SK-N-SH treated with all-trans-retinoic acid at 6 μM for 48 hours (cell line): ENCODE results near the gene EGLN1.
"Not testable (repeated sequence)": the region's sequence is repeated elsewhere in the genome, so short reads cannot be mapped to it uniquely, and the experiment has no call there.

Experiments
- ATAC-seq: fragments of 200-7000 bp; cut with Tn5 transposase; 3 replicates; pipeline ENCODE4 v1.9.1; 2020; ENCODE audit warnings: mild to moderate bottlenecking, moderate library complexity
- CREB5 ChIP-seq: fragments of 250-450 bp; sonication (Bioruptor Pico); IDR thresholded peaks from 2 replicates; pipeline ENCODE4 v1.5.1; 2020; ENCODE audit warnings: low read depth, mild to moderate bottlenecking, moderate library complexity
- CSDC2 ChIP-seq: fragments of 250-450 bp; sonication (Bioruptor Pico); IDR thresholded peaks from 2 replicates; pipeline ENCODE4 v1.5.0; 2020; ENCODE audit warnings: mild to moderate bottlenecking, moderate library complexity
- CSRNP3 ChIP-seq: fragments of 250-450 bp; sonication (Bioruptor Pico); IDR thresholded peaks from 2 replicates; pipeline ENCODE4 v1.5.1; 2021; ENCODE audit warnings: mild to moderate bottlenecking, moderate library complexity
- GLIS3 ChIP-seq: fragments of 250-450 bp; sonication (Bioruptor Pico); IDR thresholded peaks from 2 replicates; pipeline ENCODE4 v1.5.0; 2020; ENCODE audit warnings: mild to moderate bottlenecking, moderate library complexity
- ISL1 ChIP-seq: fragments of 250-450 bp; sonication (Bioruptor Pico); IDR thresholded peaks from 2 replicates; pipeline ENCODE4 v2.1.2; 2022; ENCODE audit warnings: mild to moderate bottlenecking, moderate library complexity
- PATZ1 ChIP-seq: fragments of 250-450 bp; sonication (Bioruptor Pico); IDR thresholded peaks from 2 replicates; pipeline ENCODE4 v1.8.0; 2020; ENCODE audit warnings: mild to moderate bottlenecking, moderate library complexity, borderline replicate concordance
- PPARA ChIP-seq: fragments of 250-450 bp; sonication (Bioruptor Pico); IDR thresholded peaks from 2 replicates; pipeline ENCODE4 v1.5.0; 2020; ENCODE audit warnings: mild to moderate bottlenecking, borderline replicate concordance
- TCF4 ChIP-seq: fragments of 250-450 bp; sonication (Bioruptor Pico); IDR thresholded peaks from 2 replicates; pipeline ENCODE4 v1.8.0; 2021; ENCODE audit warnings: mild to moderate bottlenecking, moderate library complexity, borderline replicate concordance
- TOX ChIP-seq: fragments of 250-450 bp; sonication (Bioruptor Pico); IDR thresholded peaks from 2 replicates; pipeline ENCODE4 v1.8.0; 2021; ENCODE audit warnings: mild to moderate bottlenecking, moderate library complexity, borderline replicate concordance
- TSHZ2 ChIP-seq: fragments of 250-450 bp; sonication (Bioruptor Pico); IDR thresholded peaks from 2 replicates; pipeline ENCODE4 v1.5.0; 2020; ENCODE audit warnings: mild to moderate bottlenecking, moderate library complexity
- ZC3H10 ChIP-seq: fragments of 250-450 bp; sonication (Bioruptor Pico); IDR thresholded peaks from 2 replicates; pipeline ENCODE4 v1.5.1; 2021; ENCODE audit warnings: mild to moderate bottlenecking, moderate library complexity
- ZFP3 ChIP-seq: fragments of 250-450 bp; sonication (Bioruptor Pico); IDR thresholded peaks from 2 replicates; pipeline ENCODE4 v1.5.0; 2020; ENCODE audit warnings: mild to moderate bottlenecking, moderate library complexity
- ZFP30 ChIP-seq: fragments of 450-650 bp; formaldehyde crosslinking; IDR thresholded peaks from 2 replicates; pipeline ENCODE4 v1.5.0; 2022; ENCODE audit warnings: mild to moderate bottlenecking, moderate library complexity
- ZNF70 ChIP-seq: fragments of 450-650 bp; formaldehyde crosslinking; IDR thresholded peaks from 2 replicates; pipeline ENCODE4 v1.5.0; 2020; ENCODE audit warnings: mild to moderate bottlenecking, moderate library complexity

Gene EGLN1

GRCh38 chr1:231431665-231432415 lies 9.8 kb upstream of the EGLN1 start (continued):
- TF ChIP-seq PATZ1 (no peak), ZNF70 (no peak), CSRNP3 (CRISPR knock-in tag) (no peak)

- ATAC-seq: not testable (repeated sequence)
Measured at GRCh38 chr1:231430678-231431352, 8.7 kb upstream of the EGLN1 start.

GRCh38 chr1:231428377-231428776 lies 6.3 kb upstream of the EGLN1 start:
- no peak for ATAC-seq
- TF ChIP-seq ZFP3 (CRISPR knock-in tag): no peak
- TF ChIP-seq ZC3H10 (CRISPR knock-in tag): no peak
- no peak for TF ChIP-seq CREB5
- no peak for TF ChIP-seq TOX
- no peak for TF ChIP-seq PPARA
- no peak for TF ChIP-seq GLIS3 (CRISPR knock-in tag)
- TF ChIP-seq CSDC2 (CRISPR knock-in tag): no peak
- no peak for TF ChIP-seq ISL1
- no peak for TF ChIP-seq PATZ1
- no peak for TF ChIP-seq ZFP30 (CRISPR knock-in tag)
- no peak for TF ChIP-seq TSHZ2 (CRISPR knock-in tag)

GRCh38 chr1:231424950-231425805 lies 3.1 kb upstream of the EGLN1 start:
- no peak for ATAC-seq
- TF ChIP-seq TOX: no peak
- no peak for TF ChIP-seq GLIS3 (CRISPR knock-in tag)
- no peak for TF ChIP-seq TCF4 (CRISPR knock-in tag)
- TF ChIP-seq ZC3H10 (CRISPR knock-in tag): no peak
- no peak for TF ChIP-seq CSDC2 (CRISPR knock-in tag)
- TF ChIP-seq ZFP30 (CRISPR knock-in tag): no peak
- TF ChIP-seq ZFP3 (CRISPR knock-in tag): no peak
- TF ChIP-seq ISL1: no peak
